Activated CD4-positive, alpha-beta T cell treated with anti-CD3 and anti-CD28 coated beads for 36 hours (primary cell): Measurements from ENCODE around the gene ADO. TPM values are rescaled to one million over a fixed set of nuclear protein-coding genes. Genes with fewer than 3 reads are reported as not detected.

ENCODE experiments used
- total RNA-seq, 2 experiments: library from RNA; stranded (reverse); gene quantifications; one replicate each; pipeline ENCODE4 v1.2.3, GENCODE V29; 2021

ADO gene
- total RNA-seq, 2 experiments from 2014 or later, result 21.5 to 23.2 TPM

Other genes starting within 250 kb of the ADO start
- gene EGR2, start 11.6 kb downstream of the ADO start, total RNA-seq, result 10 to 100 TPM; 46.0 to 53.9 TPM